Endodermal cell (in vitro differentiated cells): ENCODE measurements around the gene IDE. TPM values are rescaled to one million over a fixed set of nuclear protein-coding genes. Genes with fewer than 3 reads are reported as not detected.

Experiments
- DNase-seq: peaks from one replicate; pipeline ENCODE4 v3.0.0-alpha.2; 2017
- H3K27ac ChIP-seq: 2 replicates; pipeline ENCODE4 v1.5.1; 2013; ENCODE audit warnings: mild to moderate bottlenecking, low read depth, low read length, moderate library complexity
- H3K27me3 ChIP-seq: 2 replicates; pipeline ENCODE4 v1.6.1; 2013; ENCODE audit warnings: mild to moderate bottlenecking, low read length, moderate library complexity; ENCODE audit not compliant: insufficient read depth, control insufficient read depth, poor library complexity, severe bottlenecking
- H3K36me3 ChIP-seq: 2 replicates; pipeline ENCODE4 v1.7.0; 2013; ENCODE audit warnings: mild to moderate bottlenecking, low read length, moderate library complexity; ENCODE audit not compliant: control insufficient read depth, insufficient read depth
- H3K4me1 ChIP-seq: one replicate; pipeline ENCODE4 v1.7.0; 2013; ENCODE audit warnings: low read length; ENCODE audit not compliant: control insufficient read depth, insufficient read depth
- H3K4me3 ChIP-seq: 2 replicates; pipeline ENCODE4 v1.5.1; 2013; ENCODE audit warnings: mild to moderate bottlenecking, low read length, moderate library complexity
- H3K9ac ChIP-seq: 2 replicates; pipeline ENCODE4 v1.6.1; 2013; ENCODE audit warnings: mild to moderate bottlenecking, low read length, moderate library complexity; ENCODE audit not compliant: poor library complexity, severe bottlenecking; ENCODE audit errors: extremely low read depth
- H3K9me3 ChIP-seq: 2 replicates; pipeline ENCODE4 v1.6.1; 2013; ENCODE audit warnings: mild to moderate bottlenecking, low read length, moderate library complexity; ENCODE audit not compliant: control insufficient read depth
- H3K27ac Mint-ChIP-seq: 2 replicates; pipeline ENCODE4 v1.8.0; 2020; ENCODE audit warnings: mixed read lengths
- H3K27me3 Mint-ChIP-seq: 2 replicates; pipeline ENCODE4 v1.8.0; 2021; ENCODE audit warnings: mild to moderate bottlenecking, mixed read lengths; ENCODE audit not compliant: insufficient read depth
- H3K36me3 Mint-ChIP-seq: 2 replicates; pipeline ENCODE4 v1.8.0; 2020; ENCODE audit warnings: low read depth, mixed read lengths
- H3K4me1 Mint-ChIP-seq: 2 replicates; pipeline ENCODE4 v1.8.0; 2020; ENCODE audit warnings: mixed read lengths
- H3K4me3 Mint-ChIP-seq: 2 replicates; pipeline ENCODE4 v1.8.0; 2020; ENCODE audit warnings: mild to moderate bottlenecking, moderate library complexity, mixed read lengths
- H3K9me3 Mint-ChIP-seq: 2 replicates; pipeline ENCODE4 v1.8.0; 2020; ENCODE audit warnings: mild to moderate bottlenecking, mixed read lengths
- WGBS, 2 experiments: methylation state at CpG; one replicate each; pipeline versions ENCODE4 v1.1.5 to v1.1.7; 2013; ENCODE audit warnings: missing lambda C conversion rate in 2 of 2, mixed read lengths in 1 of 2; ENCODE audit not compliant: insufficient coverage in 1 of 2, insufficient read length in 1 of 2; 5-methylcytosine and 5-hydroxymethylcytosine counted together
- total RNA-seq, 2 donors: library from RNA; stranded (reverse); fragmentation: NEBNext Ultra II Directional in 1 of 2; extraction: Animal tissue kit (Norgen Biotek cat#: 25700) in 1 of 2; gene quantifications; 2 replicates in 1 of 2; 3 replicates in 1 of 2; pipeline ENCODE4 v1.2.1, GENCODE V29; 2021
- TF ChIP-seq, protein P1 (sequence below): fragments of 200-600 bp; sonication (generic); conservative IDR thresholded peaks from 2 replicates; pipeline ENCODE4 v1.5.0; 2021; ENCODE audit warnings: antibody characterized with exemption, mild to moderate bottlenecking

Gene IDE
- total RNA-seq, 2 donors from 2014 or later, result 56.3 to 63.3 TPM

DNA sequence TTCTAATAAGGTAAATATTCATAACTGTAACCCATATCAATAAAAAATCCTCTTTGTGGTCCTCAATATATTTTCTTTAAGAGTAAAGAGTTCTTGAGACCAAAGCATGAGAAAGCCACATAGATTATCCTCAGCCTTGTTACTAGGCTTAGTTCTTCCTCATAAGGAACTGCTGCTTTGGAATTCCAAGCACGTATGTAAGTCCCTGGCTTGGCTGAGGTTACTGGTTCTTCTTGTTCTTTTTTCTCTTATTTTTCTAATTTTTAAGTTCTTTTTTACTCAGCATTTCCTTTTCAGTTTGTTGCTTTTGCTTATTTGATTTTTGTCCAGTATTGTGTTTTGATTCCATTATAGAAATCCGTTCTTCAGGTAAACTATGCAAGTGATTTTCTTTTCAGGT lies 155.7 kb downstream of the IDE start:
- Histone ChIP-seq H3K36me3 (no peaks in the 10 kb centered on the region), H3K9ac (no peak overlapping the region), H3K4me1 (no peaks in the 10 kb centered on the region), H3K27ac (no peak overlapping the region), H3K9me3 (peaks cover 13% of the 10 kb centered on the region), H3K27me3 (peaks cover 15% of the 10 kb centered on the region), H3K4me3 (no peak overlapping the region)
- TF ChIP-seq, protein P1, sequence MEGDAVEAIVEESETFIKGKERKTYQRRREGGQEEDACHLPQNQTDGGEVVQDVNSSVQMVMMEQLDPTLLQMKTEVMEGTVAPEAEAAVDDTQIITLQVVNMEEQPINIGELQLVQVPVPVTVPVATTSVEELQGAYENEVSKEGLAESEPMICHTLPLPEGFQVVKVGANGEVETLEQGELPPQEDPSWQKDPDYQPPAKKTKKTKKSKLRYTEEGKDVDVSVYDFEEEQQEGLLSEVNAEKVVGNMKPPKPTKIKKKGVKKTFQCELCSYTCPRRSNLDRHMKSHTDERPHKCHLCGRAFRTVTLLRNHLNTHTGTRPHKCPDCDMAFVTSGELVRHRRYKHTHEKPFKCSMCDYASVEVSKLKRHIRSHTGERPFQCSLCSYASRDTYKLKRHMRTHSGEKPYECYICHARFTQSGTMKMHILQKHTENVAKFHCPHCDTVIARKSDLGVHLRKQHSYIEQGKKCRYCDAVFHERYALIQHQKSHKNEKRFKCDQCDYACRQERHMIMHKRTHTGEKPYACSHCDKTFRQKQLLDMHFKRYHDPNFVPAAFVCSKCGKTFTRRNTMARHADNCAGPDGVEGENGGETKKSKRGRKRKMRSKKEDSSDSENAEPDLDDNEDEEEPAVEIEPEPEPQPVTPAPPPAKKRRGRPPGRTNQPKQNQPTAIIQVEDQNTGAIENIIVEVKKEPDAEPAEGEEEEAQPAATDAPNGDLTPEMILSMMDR, result no peak
- Mint-ChIP-seq H3K4me3 (no peak overlapping the region), H3K4me1 (peaks cover 5% of the 10 kb centered on the region), H3K27ac (no peak overlapping the region), H3K36me3 (no peaks in the 10 kb centered on the region), H3K27me3 (peaks cover 49% of the 10 kb centered on the region), H3K9me3 (peaks cover 19% of the 10 kb centered on the region)
- 94 to 100% methylated on average over 1 to 2 of the region's 2 CpGs for WGBS, 2 experiments
- DNase-seq, result no peak

DNA sequence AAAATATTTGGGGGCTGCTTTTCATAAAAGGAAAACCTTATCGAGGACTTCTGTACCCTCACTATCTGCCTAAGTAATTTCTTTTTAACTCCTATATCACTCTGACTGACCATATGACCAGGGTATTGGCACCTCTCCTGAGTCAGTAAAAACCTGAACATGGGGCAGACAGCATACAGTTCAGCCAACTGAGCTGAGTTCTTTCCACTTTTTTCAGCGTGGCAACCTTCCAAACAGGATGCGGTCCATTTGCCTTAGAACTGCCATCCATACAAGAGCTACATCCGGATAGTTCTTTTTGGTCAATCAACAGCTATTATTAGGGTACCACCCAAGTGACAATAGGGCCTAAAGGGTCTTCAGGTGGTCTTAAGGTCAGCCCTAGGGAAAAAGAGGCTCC lies 160.4 kb downstream of the IDE start:
- WGBS, 2 experiments, result 96 to 100% methylated on average over 3 to 4 of the region's 4 CpGs
- Histone ChIP-seq H3K9me3 (peaks cover 13% of the 10 kb centered on the region), H3K9ac (no peak overlapping the region), H3K4me3 (no peak overlapping the region), H3K27me3 (no peaks in the 10 kb centered on the region), H3K36me3 (no peaks in the 10 kb centered on the region), H3K4me1 (no peaks in the 10 kb centered on the region), H3K27ac (no peak overlapping the region)
- no peaks in the 10 kb centered on the region for H3K36me3 Mint-ChIP-seq
- H3K27me3 Mint-ChIP-seq, result peaks cover 9% of the 10 kb centered on the region
- no peak overlapping the region for H3K27ac Mint-ChIP-seq
- peaks cover 3% of the 10 kb centered on the region for H3K4me1 Mint-ChIP-seq
- no peak for DNase-seq
- peaks cover 19% of the 10 kb centered on the region for H3K9me3 Mint-ChIP-seq
- TF ChIP-seq, protein P1, result no peak
- H3K4me3 Mint-ChIP-seq, result no peak overlapping the region

DNA sequence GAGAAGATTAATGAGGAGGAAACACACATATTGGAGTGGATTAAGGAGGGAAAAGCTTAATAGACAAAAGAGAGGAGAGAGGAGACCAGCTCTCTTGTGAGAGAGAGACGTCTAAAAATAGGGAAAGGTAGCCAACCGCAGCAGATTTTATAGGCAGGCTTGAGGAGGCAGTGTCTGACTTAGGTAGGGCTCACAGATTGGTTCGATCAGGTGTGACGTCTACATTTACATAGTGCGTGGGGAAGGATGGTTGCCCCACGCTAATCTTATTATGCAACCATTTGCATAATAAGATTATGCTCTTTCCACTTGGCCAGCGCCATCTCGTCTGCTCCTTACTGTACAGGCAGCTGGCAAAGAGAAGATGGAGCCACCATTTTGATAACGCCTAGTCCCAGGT lies 160.9 kb downstream of the IDE start:
- H3K9me3 ChIP-seq, result peaks cover 13% of the 10 kb centered on the region
- peaks cover 19% of the 10 kb centered on the region for H3K9me3 Mint-ChIP-seq
- H3K4me1 ChIP-seq, result no peaks in the 10 kb centered on the region
- no peaks in the 10 kb centered on the region for H3K36me3 ChIP-seq
- WGBS, 2 experiments, result 86 to 91% methylated on average over 9 of the region's 9 CpGs
- TF ChIP-seq, protein P1, result no peak
- H3K27me3 ChIP-seq, result no peaks in the 10 kb centered on the region
- H3K27ac Mint-ChIP-seq, result no peak overlapping the region
- H3K27me3 Mint-ChIP-seq, result peaks cover 6% of the 10 kb centered on the region
- no peak overlapping the region for H3K4me3 ChIP-seq
- peaks cover 5% of the 10 kb centered on the region for H3K4me1 Mint-ChIP-seq
- H3K36me3 Mint-ChIP-seq, result no peaks in the 10 kb centered on the region
- no peak for DNase-seq
- H3K9ac ChIP-seq, result no peak overlapping the region
- no peak overlapping the region for H3K27ac ChIP-seq
- H3K4me3 Mint-ChIP-seq, result no peak overlapping the region
